Fibroblast of mammary gland (primary cell): ENCODE measurements around the gene PEAR1.

ENCODE experiments used
- DNase-seq: peaks from one replicate; pipeline ENCODE4 v3.0.0-alpha.2; 2010; ENCODE audit warnings: low read depth
- H3K4me3 ChIP-seq: 2 replicates; pipeline ENCODE4 v1.5.1; 2011; ENCODE audit warnings: low read depth, mild to moderate bottlenecking, low read length, moderate library complexity; ENCODE audit not compliant: control insufficient read depth
- TF ChIP-seq, protein P1 (sequence below): conservative IDR thresholded peaks from 2 replicates; pipeline ENCODE4 v1.5.1; 2011; ENCODE audit warnings: low read depth, low read length, inconsistent platforms; ENCODE audit not compliant: control insufficient read depth, insufficient read depth

PEAR1 gene

DNA sequence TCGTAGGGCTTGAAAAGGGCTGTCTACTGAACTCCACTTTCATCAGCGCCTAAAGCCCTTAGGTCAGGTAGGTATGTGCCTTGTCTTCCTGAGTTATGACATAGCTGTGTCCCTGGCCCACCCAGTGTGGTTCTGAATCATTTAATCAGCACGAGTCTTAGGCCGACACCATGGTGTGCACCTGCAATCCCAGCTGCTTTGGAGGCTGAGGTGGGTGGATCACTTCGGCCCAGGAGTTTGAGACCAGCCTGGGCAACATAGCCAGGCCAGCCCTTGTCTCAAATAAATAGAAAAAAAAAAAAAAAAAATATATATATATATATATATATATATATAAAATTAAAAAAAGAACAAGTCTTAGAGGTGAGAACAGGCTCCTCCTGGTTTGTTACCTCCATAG is 42.7 kb downstream of the PEAR1 start:
- TF ChIP-seq, protein P1, sequence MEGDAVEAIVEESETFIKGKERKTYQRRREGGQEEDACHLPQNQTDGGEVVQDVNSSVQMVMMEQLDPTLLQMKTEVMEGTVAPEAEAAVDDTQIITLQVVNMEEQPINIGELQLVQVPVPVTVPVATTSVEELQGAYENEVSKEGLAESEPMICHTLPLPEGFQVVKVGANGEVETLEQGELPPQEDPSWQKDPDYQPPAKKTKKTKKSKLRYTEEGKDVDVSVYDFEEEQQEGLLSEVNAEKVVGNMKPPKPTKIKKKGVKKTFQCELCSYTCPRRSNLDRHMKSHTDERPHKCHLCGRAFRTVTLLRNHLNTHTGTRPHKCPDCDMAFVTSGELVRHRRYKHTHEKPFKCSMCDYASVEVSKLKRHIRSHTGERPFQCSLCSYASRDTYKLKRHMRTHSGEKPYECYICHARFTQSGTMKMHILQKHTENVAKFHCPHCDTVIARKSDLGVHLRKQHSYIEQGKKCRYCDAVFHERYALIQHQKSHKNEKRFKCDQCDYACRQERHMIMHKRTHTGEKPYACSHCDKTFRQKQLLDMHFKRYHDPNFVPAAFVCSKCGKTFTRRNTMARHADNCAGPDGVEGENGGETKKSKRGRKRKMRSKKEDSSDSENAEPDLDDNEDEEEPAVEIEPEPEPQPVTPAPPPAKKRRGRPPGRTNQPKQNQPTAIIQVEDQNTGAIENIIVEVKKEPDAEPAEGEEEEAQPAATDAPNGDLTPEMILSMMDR: no peak
- H3K4me3 ChIP-seq: no peak overlapping the region

DNA sequence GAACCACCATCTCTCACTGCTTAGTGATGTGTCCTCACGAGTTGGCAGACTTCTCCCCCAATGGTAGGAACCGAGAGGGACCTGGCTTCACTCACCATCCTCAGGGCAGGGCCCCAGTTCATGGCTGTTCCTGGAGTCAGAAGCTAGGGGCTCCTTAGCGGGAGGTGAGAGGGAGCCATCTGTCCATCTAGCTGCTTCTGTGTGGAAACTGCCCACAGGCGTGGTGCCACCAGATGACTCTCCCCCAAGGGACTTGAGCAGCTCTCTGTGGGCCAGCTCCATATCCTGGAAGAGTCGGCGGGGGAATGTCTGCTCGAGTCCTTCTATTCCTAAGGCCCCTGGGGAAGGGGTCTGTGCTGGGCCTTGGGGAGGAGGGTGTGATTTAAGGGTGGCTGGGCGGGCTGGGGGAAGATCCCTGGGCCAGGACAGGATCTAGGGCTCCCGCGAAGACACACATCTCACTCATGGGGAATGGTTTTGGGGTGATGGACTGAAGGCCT is 43.3 kb downstream of the PEAR1 start:
- TF ChIP-seq, protein P1: no peak
- H3K4me3 ChIP-seq: no peak overlapping the region
- DNase-seq: no peak

More for the DNA sequence above, 42.7 kb downstream of the PEAR1 start:
- no peak for DNase-seq

DNA sequence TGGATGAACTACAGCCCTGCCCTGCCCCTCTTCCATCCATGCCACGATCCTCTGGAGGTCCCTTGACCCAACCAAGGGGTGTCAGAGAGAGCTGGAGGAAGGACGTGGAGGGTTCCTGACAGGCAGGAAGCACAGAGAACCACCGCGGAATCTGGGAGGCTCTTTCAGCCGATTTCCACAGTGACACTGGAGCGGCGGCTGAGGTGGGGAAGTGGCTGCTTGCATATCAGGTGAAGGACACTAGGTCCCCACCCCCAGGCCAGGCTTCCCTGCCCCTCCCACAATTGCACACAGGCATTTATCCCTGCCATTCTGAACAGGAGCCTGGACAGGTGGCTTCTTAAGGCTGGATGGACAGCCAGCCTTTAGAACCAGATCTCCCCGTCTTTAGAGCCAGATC is 44.4 kb downstream of the PEAR1 start:
- TF ChIP-seq, protein P1: no peak
- no peak for DNase-seq
- H3K4me3 ChIP-seq: no peak overlapping the region

DNA sequence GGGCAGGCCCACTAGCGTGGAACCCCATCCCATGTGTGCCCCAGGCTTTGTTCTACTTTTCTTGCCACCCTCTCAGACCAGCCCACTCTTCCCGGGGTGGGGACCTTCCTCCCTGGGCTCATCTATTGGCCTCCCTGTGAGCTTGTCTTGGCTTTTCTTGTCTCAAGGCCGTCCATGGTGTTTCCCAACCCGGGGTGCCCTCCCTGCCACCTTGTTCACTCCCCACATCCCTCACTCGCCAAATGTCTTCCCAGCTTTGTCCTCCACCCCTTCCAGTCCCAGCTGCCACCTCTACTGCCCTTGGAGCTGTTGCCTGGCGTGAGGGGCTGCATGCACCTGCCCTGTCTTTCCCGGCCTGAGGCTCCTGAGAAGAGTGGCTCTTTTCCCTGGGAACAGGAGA is 45.3 kb downstream of the PEAR1 start:
- TF ChIP-seq, protein P1: no peak
- no peak for DNase-seq
- H3K4me3 ChIP-seq: no peak overlapping the region

DNA sequence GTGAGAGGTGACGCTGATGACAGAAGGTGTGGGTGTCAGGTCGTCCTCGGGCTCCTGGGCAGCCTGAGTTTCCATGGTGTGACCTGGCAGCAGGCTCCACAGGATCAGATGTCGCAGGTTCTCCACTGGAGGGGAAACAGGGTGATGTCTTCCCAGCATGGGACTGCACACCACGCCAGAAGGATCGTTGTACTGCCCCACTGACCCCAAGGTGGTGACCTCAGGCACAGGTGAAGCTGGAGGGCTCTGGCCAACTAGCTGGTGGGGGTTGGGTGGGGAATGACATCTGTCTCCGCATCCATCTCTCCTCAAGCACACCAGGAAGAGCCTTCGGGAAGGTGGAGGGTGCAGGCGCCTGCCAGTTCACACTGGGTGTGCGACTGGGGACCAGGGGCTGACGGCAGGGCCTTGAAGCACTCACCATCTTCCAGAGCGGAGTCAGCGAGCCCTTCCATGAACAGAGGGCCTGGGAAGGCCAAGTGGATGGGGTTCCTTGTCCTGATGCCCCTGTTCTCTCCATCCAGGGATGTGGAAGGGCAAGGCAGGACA is 46.3 kb downstream of the PEAR1 start:
- no peak for DNase-seq
- no peak overlapping the region for H3K4me3 ChIP-seq
- TF ChIP-seq, protein P1: no peak

DNA sequence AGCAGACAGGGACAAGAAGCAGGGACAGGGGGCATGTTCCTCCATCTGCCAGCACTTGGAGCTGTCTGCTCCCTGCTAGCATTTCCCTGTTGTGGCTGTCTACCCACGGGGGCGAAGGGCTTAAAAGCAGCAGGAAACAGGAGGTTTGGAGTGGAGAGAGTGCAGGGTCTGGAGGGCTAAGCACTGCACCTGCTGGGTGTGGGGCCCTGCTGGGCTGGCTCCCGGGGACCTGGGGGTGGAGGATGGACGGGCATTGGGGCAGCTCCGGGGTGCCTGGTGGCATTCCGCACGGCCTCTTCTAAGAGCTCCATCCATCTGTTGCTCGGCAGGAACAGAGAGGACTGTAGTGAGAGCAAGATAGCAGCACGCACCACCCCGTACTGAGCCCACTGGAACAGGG is 48.2 kb downstream of the PEAR1 start:
- TF ChIP-seq, protein P1: no peak
- no peak for DNase-seq
- no peak overlapping the region for H3K4me3 ChIP-seq

DNA sequence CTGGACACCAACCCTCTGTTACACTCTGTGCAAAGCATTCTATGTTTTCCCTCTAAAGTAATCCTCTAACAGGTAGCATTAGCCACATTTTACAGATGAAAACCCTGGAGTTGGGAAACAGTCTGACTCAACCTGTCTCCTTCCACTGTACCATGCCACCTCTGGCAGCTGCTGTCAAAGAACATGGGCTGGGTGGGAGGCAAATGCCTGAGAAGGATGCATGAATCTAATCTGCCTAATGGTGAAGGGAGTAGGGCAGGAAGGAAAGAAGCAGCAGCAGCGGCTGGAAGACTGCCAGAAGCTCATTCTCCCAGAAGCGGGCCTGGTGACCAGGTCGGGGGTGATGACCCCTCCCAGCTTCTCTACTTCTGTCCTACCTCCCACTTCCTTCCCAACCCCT is 48.7 kb downstream of the PEAR1 start:
- TF ChIP-seq, protein P1: no peak
- DNase-seq: no peak
- H3K4me3 ChIP-seq: no peak overlapping the region
